H1 (cell line): Measurements from ENCODE around the gene CD247. TPM values are rescaled to one million over a fixed set of nuclear protein-coding genes. Genes with fewer than 3 reads are reported as not detected.

Experiments used
- CTCF ChIA-PET: fragments of 300-600 bp; sonication (Branson Sonifier 250); formaldehyde crosslinking; loops from one replicate; lab custom pipeline; 2021; ENCODE audit not compliant: partially characterized antibody; lab: Charles Lee
- POLR2A ChIA-PET: fragments of 300-600 bp; sonication (Branson Sonifier 250); formaldehyde crosslinking; loops from one replicate; lab custom pipeline; 2021; ENCODE audit warnings: inconsistent platforms; ENCODE audit not compliant: partially characterized antibody; lab: Charles Lee
- DNase-seq, 2 experiments: peaks; one replicate each; pipeline versions ENCODE4 v3.0.0 to v3.0.0-alpha.2; 2010 to 2022; ENCODE audit warnings: low spot score in 2 of 2, low read depth in 1 of 2, mixed read lengths in 1 of 2
- FAIRE-seq: peaks from 2 replicates; lab custom pipeline; 2011; peaks lifted over from hg19 to GRCh38; lab: Jason Lieb, UNC
- H2AFZ ChIP-seq: 2 replicates; pipeline ENCODE4 v1.8.1; 2012; ENCODE audit warnings: low read length, inconsistent platforms
- H2AK5ac ChIP-seq: 2 replicates; pipeline ENCODE4 v1.6.1; 2013; ENCODE audit warnings: low read depth, low read length
- H2BK120ac ChIP-seq: replicated peaks from 2 replicates; pipeline ENCODE3; 2013; ENCODE audit warnings: low read depth, low read length, inconsistent platforms
- H2BK12ac ChIP-seq: 2 replicates; pipeline ENCODE4 v1.6.1; 2013; ENCODE audit warnings: low read depth, low read length
- H2BK15ac ChIP-seq: 2 replicates; pipeline ENCODE4 v1.6.1; 2013; ENCODE audit warnings: low read length
- H2BK20ac ChIP-seq: 2 replicates; pipeline ENCODE4 v1.6.1; 2013; ENCODE audit warnings: low read length
- H2BK5ac ChIP-seq: 2 replicates; pipeline ENCODE4 v1.6.1; 2013; ENCODE audit warnings: low read depth, low read length
- H3K14ac ChIP-seq: 2 replicates; pipeline ENCODE4 v1.6.1; 2013; ENCODE audit warnings: inconsistent platforms; ENCODE audit not compliant: insufficient read length
- H3K18ac ChIP-seq: 2 replicates; pipeline ENCODE4 v1.6.1; 2013; ENCODE audit warnings: low read length; ENCODE audit errors: extremely low read depth
- H3K23ac ChIP-seq: 2 replicates; pipeline ENCODE4 v1.6.1; 2013; ENCODE audit warnings: inconsistent platforms; ENCODE audit not compliant: insufficient read length
- H3K23me2 ChIP-seq: 2 replicates; pipeline ENCODE4 v1.6.1; 2013; ENCODE audit warnings: low read depth, low read length
- H3K27ac ChIP-seq: 2 replicates; pipeline ENCODE4 v1.6.1; 2011; ENCODE audit warnings: low read depth, low read length, inconsistent platforms
- H3K27me3 ChIP-seq, 4 experiments: replicated peaks in 1 of 4; 1 replicate in 1 of 4; 2 replicates in 3 of 4; pipeline versions ENCODE4 v1.6.1 to v1.8.1; 2011 to 2013; ENCODE audit warnings: low read length in 3 of 4, mild to moderate bottlenecking in 3 of 4, inconsistent platforms in 2 of 4, mixed read lengths in 2 of 4, moderate library complexity in 1 of 4; ENCODE audit not compliant: control insufficient read depth in 3 of 4, insufficient read depth in 3 of 4; ENCODE audit errors: extremely low read depth in 1 of 4
- H3K36me3 ChIP-seq, 4 experiments: 2 replicates each; pipeline versions ENCODE4 v1.6.1 to v1.8.1; 2011 to 2013; ENCODE audit warnings: mild to moderate bottlenecking in 4 of 4, low read length in 3 of 4, moderate library complexity in 2 of 4, control low read depth in 1 of 4, inconsistent platforms in 1 of 4; ENCODE audit not compliant: insufficient read depth in 4 of 4, control insufficient read depth in 2 of 4
- H3K4ac ChIP-seq: replicated peaks from 2 replicates; pipeline ENCODE3; 2013; ENCODE audit warnings: low read length, low read depth, mixed read lengths, inconsistent platforms; ENCODE audit not compliant: insufficient read length
- H3K4me1 ChIP-seq, 4 experiments: replicated peaks in 1 of 4; 1 replicate in 1 of 4; 2 replicates in 3 of 4; pipeline versions ENCODE4 v1.6.1 to v1.8.1; 2011 to 2013; ENCODE audit warnings: low read length in 3 of 4, inconsistent platforms in 2 of 4, mixed read lengths in 1 of 4; ENCODE audit not compliant: insufficient read depth in 4 of 4, control insufficient read depth in 3 of 4
- H3K4me2 ChIP-seq, 2 experiments: 2 replicates each; pipeline versions ENCODE4 v1.6.1 to v1.8.1; 2011 to 2013; ENCODE audit warnings: low read depth in 2 of 2, low read length in 2 of 2, control low read depth in 1 of 2, inconsistent platforms in 1 of 2, mild to moderate bottlenecking in 1 of 2; ENCODE audit not compliant: insufficient read depth in 1 of 2
- H3K4me3 ChIP-seq, 4 experiments: fragments of 200-600, 300-600 bp in 1 of 4; sonication (generic), shearing (Covaris generic), sonication (Bioruptor Twin) in 1 of 4; 2 replicates each; pipeline versions ENCODE4 v1.5.1 to v1.8.1; 2011 to 2016; ENCODE audit warnings: low read length in 4 of 4, low read depth in 3 of 4, control low read depth in 2 of 4, inconsistent platforms in 2 of 4, mild to moderate bottlenecking in 2 of 4, mixed read lengths in 1 of 4, moderate library complexity in 1 of 4; ENCODE audit not compliant: insufficient read depth in 2 of 4; ENCODE audit errors: extremely low read depth in 1 of 4
- H3K56ac ChIP-seq: replicated peaks from 2 replicates; pipeline ENCODE3; 2013; ENCODE audit warnings: low read depth, mild to moderate bottlenecking, mixed read lengths, low read length, inconsistent platforms; ENCODE audit not compliant: insufficient read length
- H3K79me1 ChIP-seq: 2 replicates; pipeline ENCODE4 v1.6.1; 2013; ENCODE audit warnings: low read depth, low read length, control low read depth
- H3K79me2 ChIP-seq, 2 experiments: 2 replicates each; pipeline versions ENCODE4 v1.6.1 to v1.8.1; 2012 to 2013; ENCODE audit warnings: low read length in 2 of 2, mild to moderate bottlenecking in 2 of 2, inconsistent platforms in 1 of 2; ENCODE audit not compliant: insufficient read depth in 2 of 2, control insufficient read depth in 1 of 2
- H3K9ac ChIP-seq, 4 experiments: replicated peaks in 1 of 4; 1 replicate in 1 of 4; 2 replicates in 3 of 4; pipeline versions ENCODE4 v1.6.1 to v1.8.1; 2011 to 2013; ENCODE audit warnings: low read depth in 3 of 4, low read length in 3 of 4, control low read depth in 2 of 4, mild to moderate bottlenecking in 2 of 4, moderate library complexity in 2 of 4, inconsistent platforms in 1 of 4; ENCODE audit errors: extremely low read depth in 1 of 4
- H3K9me3 ChIP-seq, 2 experiments: 2 replicates each; pipeline versions ENCODE4 v1.6.1 to v1.8.1; 2012 to 2013; ENCODE audit warnings: mild to moderate bottlenecking in 2 of 2, moderate library complexity in 2 of 2, control low read depth in 1 of 2, inconsistent platforms in 1 of 2, low read depth in 1 of 2, low read length in 1 of 2, mixed read lengths in 1 of 2; ENCODE audit not compliant: insufficient read depth in 2 of 2
- H4K20me1 ChIP-seq, 2 experiments: replicated peaks in 1 of 2; 2 replicates each; pipeline versions ENCODE3 to v1.8.1; 2011 to 2013; ENCODE audit warnings: inconsistent platforms in 2 of 2, low read length in 2 of 2, mild to moderate bottlenecking in 1 of 2; ENCODE audit not compliant: insufficient read depth in 2 of 2, control insufficient read depth in 1 of 2
- H4K5ac ChIP-seq: 2 replicates; pipeline ENCODE4 v1.6.1; 2013; ENCODE audit warnings: low read length, low read depth, mixed read lengths, inconsistent platforms; ENCODE audit not compliant: insufficient read length
- H4K8ac ChIP-seq: 2 replicates; pipeline ENCODE4 v1.8.0; 2013; ENCODE audit warnings: mild to moderate bottlenecking, moderate library complexity, low read length, inconsistent platforms; ENCODE audit not compliant: insufficient read depth; ENCODE audit errors: extremely low read depth
- H4K91ac ChIP-seq: replicated peaks from 2 replicates; pipeline ENCODE3; 2013; ENCODE audit warnings: low read length, mixed read lengths, inconsistent platforms; ENCODE audit not compliant: insufficient read length
- ASH2L ChIP-seq: fragments of 200-600, 300-600 bp; sonication (generic); IDR thresholded peaks from one replicate; pipeline ENCODE4 v1.7.1; 2017; ENCODE audit warnings: low read length
- BCL11A ChIP-seq, 2 experiments: IDR thresholded peaks; one replicate each; pipeline ENCODE4 v1.6.1; 2011; ENCODE audit warnings: low read depth in 2 of 2, low read length in 2 of 2, mild to moderate bottlenecking in 2 of 2
- CBX8 ChIP-seq: fragments of 300-800, 300-1000 bp; sonication (generic); IDR thresholded peaks from 2 replicates; pipeline ENCODE4 v1.7.1; 2016; ENCODE audit warnings: low read depth, low read length, borderline replicate concordance
- CEBPB ChIP-seq: IDR thresholded peaks from 2 replicates; pipeline ENCODE4 v1.6.1; 2012; ENCODE audit warnings: low read depth, low read length
- CTBP2 ChIP-seq: IDR thresholded peaks from 2 replicates; pipeline ENCODE4 v1.7.0; 2011; ENCODE audit warnings: borderline replicate concordance, mild to moderate bottlenecking, moderate library complexity, mixed read lengths, low read length; ENCODE audit not compliant: insufficient read depth, insufficient read length
- KDM5A ChIP-seq: fragments of 200-600 bp; IDR thresholded peaks from 2 replicates; pipeline ENCODE4 v1.7.1; 2012; ENCODE audit warnings: mild to moderate bottlenecking, low read length, inconsistent platforms, mixed read lengths
- MAFK ChIP-seq: IDR thresholded peaks from 2 replicates; pipeline ENCODE4 v1.6.1; 2012; ENCODE audit warnings: low read depth, mild to moderate bottlenecking, improper control_type of control experiment, low read length
- RXRA ChIP-seq: IDR thresholded peaks from 2 replicates; pipeline ENCODE4 v1.6.1; 2011; ENCODE audit warnings: low read depth, mild to moderate bottlenecking, low read length, moderate library complexity; ENCODE audit not compliant: insufficient read depth
- SP1 ChIP-seq: IDR thresholded peaks from 2 replicates; pipeline ENCODE4 v1.6.1; 2011; ENCODE audit warnings: low read depth, low read length
- WGBS, 2 experiments: shearing (Covaris generic) in 1 of 2; methylation state at CpG; one replicate each; pipeline versions ENCODE4 v1.1.6 to v1.1.7; 2013 to 2015; ENCODE audit warnings: low lambda C conversion rate in 2 of 2, mixed read lengths in 2 of 2, inconsistent platforms in 1 of 2, low coverage in 1 of 2, missing lambda C conversion rate in 1 of 2; ENCODE audit not compliant: insufficient replicate concordance in 2 of 2, insufficient coverage in 1 of 2, insufficient read length in 1 of 2; ENCODE audit errors: extremely low coverage in 1 of 2, missing lambda C conversion rate in 1 of 2; 5-methylcytosine and 5-hydroxymethylcytosine counted together
- polyA plus RNA-seq, 7 experiments: library from polyadenylated mRNA; depleted of rRNA in 3 of 7; stranded (reverse) in 5 of 7; unstranded in 2 of 7; fragments of >200 nt in 5 of 7; fragments of 200-250 nt in 2 of 7; gene quantifications; 1 replicate in 5 of 7; 2 replicates in 1 of 7; 4 replicates in 1 of 7; pipeline versions ENCODE4 v1.2.1 to v1.2.3, GENCODE V29; 2011 to 2013; ENCODE audit warnings: missing spikeins in 2 of 7, mixed read lengths in 2 of 7
- total RNA-seq: library from RNA; stranded (reverse); fragmentation: NEBNext Ultra II Directional; extraction: Animal tissue kit (Norgen Biotek cat#: 25700); gene quantifications from 2 replicates; pipeline ENCODE4 v1.2.1, GENCODE V29; 2021

Gene CD247
- total and polyA plus RNA-seq, 2 of the 8 experiments (the other 6 are each of a cell fraction or from before 2014, with no cell fraction given): 2.0 to 2.2 TPM

DNA sequence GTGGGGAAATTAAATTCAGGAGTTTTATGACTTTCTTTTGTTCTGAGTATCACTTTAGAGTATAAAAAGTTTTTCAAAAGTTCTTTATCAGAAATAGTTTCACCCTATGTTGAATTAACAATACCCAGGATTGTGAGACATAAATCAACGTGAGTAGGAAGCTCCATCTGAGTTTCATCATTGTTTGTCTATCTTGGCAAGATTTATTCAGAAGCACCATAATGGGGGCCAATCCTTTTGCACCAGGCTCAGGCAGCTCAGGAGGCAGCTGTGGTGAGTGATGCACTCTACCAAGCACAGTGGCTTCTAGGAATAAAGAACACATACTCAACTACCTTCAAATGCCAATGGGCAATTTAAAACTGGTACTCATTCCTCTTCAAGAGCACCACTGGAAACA, 23.3 kb upstream of the CD247 start:
- Histone ChIP-seq H2BK15ac (no peak overlapping the region), H3K23ac (no peak overlapping the region), H4K20me1 (no peaks in the 10 kb centered on the region), H2BK5ac (no peak overlapping the region), H4K8ac (no peak overlapping the region), H3K14ac (no peak overlapping the region), H2BK12ac (no peak overlapping the region), H3K23me2 (no peaks in the 10 kb centered on the region), H3K18ac (no peak overlapping the region), H4K91ac (no peak overlapping the region), H2AFZ (no peak overlapping the region), H3K27me3 (no peaks in the 10 kb centered on the region; a peak in 1 of 7 replicates), H3K9me3 (no peaks in the 10 kb centered on the region), H3K56ac (no peak overlapping the region), H4K5ac (no peak overlapping the region), H2AK5ac (no peak overlapping the region), H3K4me1 (peaks cover 0 to 4% (median 3%) of the 10 kb centered on the region in 4 experiments; a peak in 2 of 7 replicates), H3K4me3 (no peak overlapping the region), H3K4me2 (no peak overlapping the region), H3K79me1 (no peaks in the 10 kb centered on the region), H3K36me3 (peaks cover 0 to 12% (median 0%) of the 10 kb centered on the region in 4 experiments; a peak in 3 of 8 replicates), H2BK120ac (no peak overlapping the region), H3K9ac (no peak overlapping the region), H2BK20ac (no peak overlapping the region), H3K4ac (no peak overlapping the region), H3K27ac (no peak overlapping the region), H3K79me2 (no peaks in the 10 kb centered on the region)
- ChIA-PET CTCF (interaction anchor here (0.9 to 5.2 kb wide), 22 partner anchors 8 to 484 kb away, joined by 3 to 70 read pairs (median 6); partner anchors contain the start of genes CD247 and CREG1), POLR2A (interaction anchor here (2.5 kb wide), 1 partner anchor 12 kb away, joined by 18 read pairs; the partner anchor contains the start of gene CREG1)
- FAIRE-seq (no peak), DNase-seq (no peak)
- 0% methylated on average over 1 of the region's 1 CpG; no CpG with 5 or more reads in 1 of the 2 experiments for WGBS, 2 experiments
- TF ChIP-seq MAFK (no peak), SP1 (no peak), CEBPB (no peak), ASH2L (no peak), RXRA (no peak), BCL11A (IDR thresholded peaks at IDR 0.05; ENCODE audit: low read depth in 2 of 2, low read length in 2 of 2) (no peak), KDM5A (no peak), CBX8 (no peak), CTBP2 (no peak)
